Activated CD4-positive, alpha-beta T cell treated with anti-CD3 and anti-CD28 coated beads for 1 hour (primary cell): ENCODE measurements around the gene NEDD4L.

Experiments
- DNase-seq: peaks from one replicate; pipeline ENCODE4 v3.0.0-alpha.2; 2020

NEDD4L gene

GRCh38 chr18:58125183-58125582 lies 81.2 kb downstream of the NEDD4L start:
- no peak for DNase-seq

DNA sequence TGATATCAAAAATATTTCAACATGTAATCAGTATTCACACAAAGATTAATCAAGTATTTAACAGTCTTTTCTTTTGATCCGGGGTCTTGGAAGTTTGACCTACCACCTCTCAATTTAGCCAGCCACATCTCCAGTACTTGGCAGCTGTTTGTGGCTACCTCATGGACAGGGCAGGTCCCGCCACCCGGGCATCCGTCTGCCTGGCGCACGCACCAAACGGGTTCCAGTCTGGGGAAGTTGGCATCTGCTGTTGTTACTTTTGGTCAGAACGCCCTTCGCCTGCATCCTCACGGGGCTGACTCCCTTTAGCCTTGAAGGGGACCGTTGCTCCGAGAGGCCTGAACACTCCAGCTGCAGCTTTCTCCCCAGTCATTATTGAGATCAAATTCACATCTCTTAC lies 81.7 kb downstream of the NEDD4L start:
- DNase-seq = no peak

- no peak for DNase-seq
Measured at GRCh38 chr18:58128381-58129374, 84.7 kb downstream of the NEDD4L start.

GRCh38 chr18:58132595-58133261 lies 88.7 kb downstream of the NEDD4L start:
- no peak for DNase-seq

GRCh38 chr18:58135183-58135641 lies 91.2 kb downstream of the NEDD4L start:
- DNase-seq = no peak

GRCh38 chr18:58135701-58136331 lies 91.8 kb downstream of the NEDD4L start:
- peak; percentile 13 for DNase-seq

GRCh38 chr18:58136879-58137278 lies 92.9 kb downstream of the NEDD4L start:
- DNase-seq = no peak

DNA sequence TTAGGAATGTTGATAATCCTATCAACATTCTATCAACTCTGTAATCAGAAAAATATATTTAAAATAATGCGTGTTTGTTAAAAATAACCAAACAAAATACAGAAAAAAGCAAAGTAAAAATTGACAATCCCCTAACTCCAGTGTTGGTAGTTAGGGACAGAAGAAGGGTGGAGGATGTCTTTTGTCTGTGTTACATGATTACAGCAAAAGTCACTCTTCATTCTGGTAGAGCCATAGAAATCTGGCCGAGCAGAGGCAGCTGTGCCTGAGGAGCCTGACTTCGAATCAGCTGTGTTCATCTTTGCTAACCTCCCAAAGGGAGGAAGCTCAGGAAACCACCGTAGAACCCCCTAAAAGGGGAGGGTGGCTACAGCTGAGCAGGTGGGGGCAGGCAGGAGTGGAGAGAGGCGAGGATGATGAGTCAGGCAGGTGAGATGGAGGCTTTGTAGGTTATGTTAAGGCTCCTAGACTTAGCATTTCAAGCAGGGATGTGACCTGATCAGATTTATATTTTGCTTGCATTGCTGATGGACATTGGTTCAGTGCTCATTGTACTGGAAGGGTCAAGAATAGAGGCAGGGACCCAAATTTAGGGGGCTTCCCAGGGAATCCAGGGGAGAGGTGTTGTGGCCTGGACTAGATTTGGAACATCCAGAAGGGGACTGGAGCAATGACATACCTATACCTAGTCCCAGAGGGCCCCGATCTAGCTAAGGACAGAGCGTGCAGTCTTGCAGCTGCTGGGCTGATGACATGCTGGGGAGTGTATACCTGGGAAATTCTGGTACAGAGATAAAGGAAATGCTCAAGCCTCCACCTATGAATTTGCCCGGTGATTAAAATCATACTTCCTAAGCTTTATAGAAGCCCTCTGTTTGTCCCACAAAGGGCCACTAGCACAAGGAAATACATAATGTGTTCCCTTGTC lies 95.7 kb downstream of the NEDD4L start:
- no peak for DNase-seq

- no peak for DNase-seq
Measured at GRCh38 chr18:58140387-58141325, 96.6 kb downstream of the NEDD4L start.

DNA sequence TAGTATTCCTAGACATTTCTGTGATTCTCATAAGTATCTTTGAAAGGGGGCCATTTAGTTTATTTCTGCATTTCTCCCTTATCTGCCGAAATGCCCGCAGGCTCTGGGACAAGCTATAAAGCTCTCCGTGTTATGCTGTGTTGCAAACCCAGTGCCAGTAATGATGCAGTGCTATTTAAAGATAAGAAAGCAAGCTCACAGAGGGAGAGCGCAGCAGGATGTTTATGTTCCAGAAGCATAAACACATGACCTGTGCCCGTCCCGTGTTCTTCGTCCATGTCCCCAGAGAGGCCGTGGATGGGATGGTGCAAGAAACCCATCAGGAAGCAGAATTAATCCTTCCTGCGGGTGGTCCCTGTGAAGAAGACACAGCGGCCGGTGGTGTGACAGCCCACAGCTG lies 99.4 kb downstream of the NEDD4L start:
- DNase-seq = no peak

DNA sequence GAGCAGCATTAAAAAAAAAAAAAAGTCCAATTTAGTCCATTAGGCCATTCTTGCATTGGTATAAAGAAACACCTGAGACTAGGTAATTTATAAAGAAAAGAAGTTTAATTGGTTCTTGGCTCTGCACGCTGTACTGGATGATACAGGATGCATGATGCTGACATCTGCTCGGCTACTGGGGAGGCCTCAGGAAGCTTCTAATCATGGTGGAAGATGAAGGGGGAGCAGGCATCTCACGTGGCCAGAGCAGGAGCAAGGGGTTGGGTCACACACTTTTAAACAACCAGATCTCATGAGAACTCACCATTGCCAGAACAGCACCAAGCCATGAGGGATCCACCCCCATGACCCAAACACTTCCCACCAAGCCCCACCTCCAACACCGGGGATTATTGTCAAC lies 100.1 kb downstream of the NEDD4L start:
- DNase-seq = no peak

- DNase-seq = no peak
Measured at GRCh38 chr18:58144671-58145285, 100.8 kb downstream of the NEDD4L start.

DNA sequence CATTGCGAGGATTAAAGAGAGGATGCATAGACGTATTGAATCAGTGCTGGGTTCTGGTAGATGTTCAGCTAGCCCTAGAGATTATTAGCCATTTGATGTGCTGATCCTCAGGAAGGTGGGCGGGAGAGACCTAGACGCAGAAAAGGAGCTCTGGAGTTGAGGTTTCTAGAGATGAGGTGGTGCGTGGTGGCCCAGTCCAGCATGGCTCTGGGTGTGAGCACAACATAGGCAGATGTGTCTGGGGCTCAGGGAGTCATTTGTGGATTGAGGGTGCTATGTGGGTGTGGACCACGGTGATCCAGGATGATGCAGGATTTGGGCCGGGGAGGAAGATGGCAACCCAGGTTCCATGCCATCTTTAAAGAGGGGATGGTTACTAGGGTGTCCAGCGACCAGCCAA lies 102.1 kb downstream of the NEDD4L start:
- no peak for DNase-seq

DNA sequence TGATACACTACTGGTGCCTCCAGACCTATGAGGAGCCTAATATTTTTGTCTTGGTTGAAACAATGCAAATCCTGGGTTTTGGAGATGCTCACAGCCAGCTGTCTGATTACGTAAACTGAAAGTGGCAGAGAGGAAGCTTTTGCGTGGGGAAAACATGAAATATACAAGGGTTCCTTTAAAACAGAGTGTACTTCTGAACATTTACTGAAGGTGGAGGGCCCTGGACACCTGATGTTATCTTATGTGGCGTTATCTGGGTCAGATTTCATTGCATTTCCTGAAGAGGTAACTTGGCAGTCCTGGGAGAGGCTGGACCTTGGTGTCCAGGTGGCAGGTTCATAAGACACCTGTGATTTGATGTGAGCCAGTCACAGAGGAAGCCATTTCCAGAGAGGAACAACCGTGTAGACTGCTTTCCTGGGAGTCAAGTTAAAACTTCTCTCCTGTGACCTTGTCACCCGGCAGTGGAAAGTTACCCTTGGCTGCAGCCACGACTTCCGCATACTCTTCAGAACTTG lies 105.0 kb downstream of the NEDD4L start:
- no peak for DNase-seq

GRCh38 chr18:58150772-58151171 lies 106.7 kb downstream of the NEDD4L start:
- DNase-seq = no peak

- no peak for DNase-seq
Measured at GRCh38 chr18:58152216-58152615, 108.2 kb downstream of the NEDD4L start.

DNA sequence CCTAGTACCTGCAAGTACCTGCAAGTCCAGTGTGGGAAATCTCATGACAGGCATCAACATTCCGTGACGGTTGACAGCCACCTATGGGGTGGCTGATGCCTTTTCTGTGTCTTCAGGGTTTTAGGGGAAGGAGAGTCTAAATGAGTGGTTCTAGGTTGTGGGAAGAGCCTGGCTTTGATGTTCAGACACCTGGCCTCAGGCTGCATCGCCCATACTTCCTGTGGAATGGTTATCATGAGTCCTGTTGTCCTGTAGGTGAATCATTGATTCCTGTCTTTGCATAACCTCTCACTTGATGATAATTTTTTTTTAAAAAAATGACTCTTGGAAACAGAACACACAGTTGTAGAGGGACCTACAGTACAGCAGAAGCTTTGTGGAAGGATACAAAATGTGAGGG lies 108.9 kb downstream of the NEDD4L start:
- no peak for DNase-seq

DNA sequence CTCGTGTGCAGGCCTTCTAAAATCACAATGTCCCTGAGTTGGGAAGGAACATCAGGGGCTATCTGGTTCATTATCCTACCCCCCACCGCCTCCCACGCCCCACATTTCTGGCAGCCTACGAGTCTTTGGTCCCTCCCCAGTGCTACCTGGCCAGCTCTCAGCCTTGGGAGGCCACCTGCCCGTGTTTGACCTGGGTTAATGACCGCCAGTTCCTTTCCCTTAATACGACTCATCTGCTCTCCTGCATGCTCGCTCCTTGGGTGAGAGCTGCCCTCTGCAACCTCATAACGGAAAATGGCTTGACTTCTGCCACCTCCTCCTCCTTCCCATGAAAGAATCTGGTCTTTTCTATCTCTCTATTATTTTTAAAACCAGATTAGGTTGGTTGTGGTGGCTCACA lies 112.5 kb downstream of the NEDD4L start:
- no peak for DNase-seq

- DNase-seq = no peak
Measured at GRCh38 chr18:58157237-58157636, 113.2 kb downstream of the NEDD4L start.

DNA sequence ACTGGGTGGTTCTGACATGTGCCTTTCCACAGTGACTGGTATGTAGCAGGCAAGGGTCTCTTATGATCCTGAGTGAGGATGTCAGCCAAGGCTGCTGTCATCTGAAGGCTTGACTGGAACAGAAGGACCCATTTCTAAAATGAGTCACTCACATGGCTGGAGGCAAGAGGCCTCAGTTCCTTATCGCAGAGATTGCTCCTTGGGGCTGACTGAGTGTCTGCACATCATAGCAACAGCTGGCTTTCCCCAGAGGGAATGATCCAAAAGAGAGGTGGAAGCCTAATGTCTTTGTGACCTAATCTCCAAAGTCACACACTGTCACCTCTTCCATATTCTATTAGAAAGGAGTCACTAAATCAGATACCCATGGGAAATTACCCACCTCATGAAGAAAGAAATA lies 114.0 kb downstream of the NEDD4L start:
- no peak for DNase-seq

GRCh38 chr18:58158459-58158858 lies 114.4 kb downstream of the NEDD4L start:
- DNase-seq = no peak
